ENCODE results near the gene TUBGCP6. TPM values are rescaled to one million over a fixed set of nuclear protein-coding genes. Genes with fewer than 3 reads are reported as not detected.
"Not testable (repeated sequence)": the region's sequence is repeated elsewhere in the genome, so short reads cannot be mapped to it uniquely, and the experiment has no call there.

The TUBGCP6 gene
- total RNA-seq, 1 donor from 2014 or later: 18.2 TPM

DNA sequence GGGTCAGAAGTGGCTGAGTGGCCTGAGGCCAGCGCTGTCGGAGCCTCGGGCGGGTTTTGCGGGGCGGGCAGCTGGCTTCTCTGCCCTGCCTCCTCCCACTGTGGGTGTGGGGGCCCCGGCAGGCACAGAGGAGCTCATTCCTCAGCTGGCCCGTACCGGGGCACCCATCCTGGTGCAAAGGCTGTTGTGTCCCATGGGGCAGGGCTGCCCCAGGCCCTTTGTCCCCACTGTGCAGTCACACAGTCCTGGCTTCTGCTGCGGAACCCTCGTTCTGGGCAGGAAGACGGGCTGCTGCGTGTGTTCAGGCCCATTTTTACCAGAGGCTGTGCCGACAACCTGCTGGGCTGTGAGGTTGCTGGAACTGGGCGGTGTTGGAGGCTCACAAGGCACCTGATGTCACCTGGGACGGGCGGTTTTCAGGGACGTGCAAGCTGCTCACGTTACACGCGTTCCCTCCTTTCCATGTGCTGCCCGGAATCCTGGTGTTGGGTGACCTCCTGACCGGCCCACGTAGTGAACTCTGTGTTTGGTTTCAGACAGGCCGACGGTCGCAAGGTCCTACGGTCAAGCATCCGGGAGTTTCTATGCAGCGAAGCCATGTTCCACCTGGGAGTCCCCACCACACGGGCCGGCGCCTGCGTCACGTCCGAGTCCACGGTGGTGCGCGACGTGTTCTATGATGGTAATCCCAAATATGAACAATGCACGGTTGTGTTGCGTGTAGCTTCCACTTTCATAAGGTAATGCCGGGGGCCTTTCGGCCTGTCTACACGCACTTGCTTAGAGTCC, 38.8 kb downstream of the TUBGCP6 start:
- DNase-seq (ENCODE audit: low read depth) (no peak), FAIRE-seq (no peak)
- peaks cover 23% of the 10 kb centered on the region for H3K36me3 ChIP-seq (ENCODE audit: control insufficient read depth, insufficient read depth, low read length)
- TF ChIP-seq, protein P1, sequence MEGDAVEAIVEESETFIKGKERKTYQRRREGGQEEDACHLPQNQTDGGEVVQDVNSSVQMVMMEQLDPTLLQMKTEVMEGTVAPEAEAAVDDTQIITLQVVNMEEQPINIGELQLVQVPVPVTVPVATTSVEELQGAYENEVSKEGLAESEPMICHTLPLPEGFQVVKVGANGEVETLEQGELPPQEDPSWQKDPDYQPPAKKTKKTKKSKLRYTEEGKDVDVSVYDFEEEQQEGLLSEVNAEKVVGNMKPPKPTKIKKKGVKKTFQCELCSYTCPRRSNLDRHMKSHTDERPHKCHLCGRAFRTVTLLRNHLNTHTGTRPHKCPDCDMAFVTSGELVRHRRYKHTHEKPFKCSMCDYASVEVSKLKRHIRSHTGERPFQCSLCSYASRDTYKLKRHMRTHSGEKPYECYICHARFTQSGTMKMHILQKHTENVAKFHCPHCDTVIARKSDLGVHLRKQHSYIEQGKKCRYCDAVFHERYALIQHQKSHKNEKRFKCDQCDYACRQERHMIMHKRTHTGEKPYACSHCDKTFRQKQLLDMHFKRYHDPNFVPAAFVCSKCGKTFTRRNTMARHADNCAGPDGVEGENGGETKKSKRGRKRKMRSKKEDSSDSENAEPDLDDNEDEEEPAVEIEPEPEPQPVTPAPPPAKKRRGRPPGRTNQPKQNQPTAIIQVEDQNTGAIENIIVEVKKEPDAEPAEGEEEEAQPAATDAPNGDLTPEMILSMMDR (IDR thresholded peaks at IDR 0.05; ENCODE audit: insufficient read depth, low read length, severe bottlenecking): no peak
- no peak overlapping the region for H3K4me3 ChIP-seq (ENCODE audit: low read depth, low read length)
- no peaks in the 10 kb centered on the region for H3K27me3 ChIP-seq (ENCODE audit: control insufficient read depth, insufficient read depth, low read length)

DNA sequence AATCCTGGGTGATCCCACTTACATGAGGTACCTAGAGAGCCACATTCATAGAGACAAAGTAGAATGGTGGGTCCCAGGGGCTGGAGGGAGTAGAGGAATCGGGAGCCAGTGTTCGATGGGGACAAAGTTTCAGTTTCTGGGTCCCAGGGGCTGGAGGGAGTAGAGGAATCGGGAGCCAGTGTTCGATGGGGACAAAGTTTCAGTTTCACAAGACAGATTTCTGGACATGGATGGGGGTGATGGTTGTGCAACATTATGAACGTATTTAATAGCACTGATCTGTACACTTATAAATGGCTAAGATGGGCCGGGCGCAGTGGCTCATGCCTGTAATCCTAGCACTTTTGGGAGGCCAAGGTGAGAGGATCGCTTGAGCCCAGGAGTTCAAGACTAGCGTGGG, 39.8 kb downstream of the TUBGCP6 start:
- H3K36me3 ChIP-seq (ENCODE audit: control insufficient read depth, insufficient read depth, low read length): peaks cover 15% of the 10 kb centered on the region
- peak; percentile 68 for FAIRE-seq
- not testable (repeated sequence) for DNase-seq (ENCODE audit: low read depth); H3K27me3 ChIP-seq (ENCODE audit: control insufficient read depth, insufficient read depth, low read length); H3K4me3 ChIP-seq (ENCODE audit: low read depth, low read length)

DNA sequence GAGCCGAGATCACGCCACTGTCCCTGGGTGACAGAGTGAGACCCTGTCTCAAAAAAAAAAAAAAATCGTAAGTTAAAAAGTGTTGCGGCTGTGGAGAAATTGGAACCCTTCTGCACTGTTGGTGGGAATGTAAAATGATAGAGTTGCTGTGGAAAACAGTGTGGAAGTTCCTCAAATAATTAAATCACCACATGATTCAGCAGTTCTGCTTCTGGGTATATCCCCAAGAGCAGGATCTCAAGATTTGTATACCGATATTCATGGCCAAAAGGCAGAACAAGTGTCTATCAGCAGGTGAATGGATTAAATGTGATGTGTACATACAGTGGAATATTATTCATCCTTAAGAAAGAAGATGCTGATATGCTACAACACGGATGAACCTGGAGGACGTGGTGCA, 40.3 kb downstream of the TUBGCP6 start:
- Histone ChIP-seq H3K4me3 (ENCODE audit: low read depth, low read length) (no peak overlapping the region), H3K27me3 (ENCODE audit: control insufficient read depth, insufficient read depth, low read length) (no peaks in the 10 kb centered on the region), H3K36me3 (ENCODE audit: control insufficient read depth, insufficient read depth, low read length) (peaks cover 14% of the 10 kb centered on the region)
- TF ChIP-seq, protein P1 (IDR thresholded peaks at IDR 0.05; ENCODE audit: insufficient read depth, low read length, severe bottlenecking): no peak
- DNase-seq (ENCODE audit: low read depth) (no peak), FAIRE-seq (no peak)

DNA sequence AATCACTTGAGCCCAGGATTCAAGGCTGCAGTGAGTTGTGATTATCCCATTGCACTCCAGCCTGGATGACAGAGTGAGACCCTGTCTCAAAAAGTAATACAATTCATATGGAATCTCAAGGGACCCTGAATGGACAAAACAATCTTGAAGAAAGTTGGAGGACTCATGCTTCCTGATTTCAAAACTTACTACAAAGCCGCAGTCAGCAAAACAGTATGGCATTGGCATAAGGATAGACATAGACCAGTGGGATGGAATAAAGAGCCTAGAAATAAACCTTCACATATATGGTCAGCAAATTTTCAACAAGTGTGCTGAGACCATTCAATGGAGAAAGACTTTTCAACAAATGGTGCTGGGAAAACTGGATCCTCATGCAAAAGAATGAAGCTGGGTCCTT, 41.5 kb downstream of the TUBGCP6 start:
- DNase-seq (ENCODE audit: low read depth) (no peak), FAIRE-seq (no peak)
- peaks cover 12% of the 10 kb centered on the region for H3K36me3 ChIP-seq (ENCODE audit: control insufficient read depth, insufficient read depth, low read length)
- H3K4me3 ChIP-seq (ENCODE audit: low read depth, low read length): no peak overlapping the region
- no peaks in the 10 kb centered on the region for H3K27me3 ChIP-seq (ENCODE audit: control insufficient read depth, insufficient read depth, low read length)
- TF ChIP-seq, protein P1 (IDR thresholded peaks at IDR 0.05; ENCODE audit: insufficient read depth, low read length, severe bottlenecking): no peak

DNA sequence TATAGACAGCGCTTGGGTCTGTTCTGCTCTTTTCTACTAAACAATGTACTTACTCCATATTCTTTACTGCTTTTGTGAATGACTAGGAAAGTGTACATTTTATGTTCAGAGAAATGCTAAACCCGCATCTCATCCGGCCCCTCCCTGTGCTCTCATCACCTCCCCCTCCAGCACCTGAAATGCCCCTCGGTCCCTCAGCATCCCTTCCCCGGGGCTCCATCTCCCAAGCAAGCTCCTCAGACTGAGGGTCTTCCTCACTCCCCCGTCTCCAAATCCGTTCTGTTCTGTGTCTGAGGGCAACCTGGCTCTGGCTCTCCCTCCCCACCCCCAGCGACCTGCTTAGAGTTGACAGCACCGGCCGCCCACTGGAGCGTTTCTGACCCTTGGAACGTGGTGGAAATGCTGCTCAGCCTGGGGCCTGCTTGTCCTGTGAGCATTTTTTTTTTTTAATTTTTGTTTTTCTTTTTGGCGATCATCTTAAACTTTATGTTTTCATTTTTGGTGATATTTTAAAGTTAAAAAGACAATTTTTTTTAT, 42.6 kb downstream of the TUBGCP6 start:
- DNase-seq (ENCODE audit: low read depth) (no peak), FAIRE-seq (no peak)
- Histone ChIP-seq H3K36me3 (ENCODE audit: control insufficient read depth, insufficient read depth, low read length) (peaks cover 9% of the 10 kb centered on the region), H3K4me3 (ENCODE audit: low read depth, low read length) (peak overlapping the region; percentile 63), H3K27me3 (ENCODE audit: control insufficient read depth, insufficient read depth, low read length) (no peaks in the 10 kb centered on the region)
- TF ChIP-seq, protein P1 (IDR thresholded peaks at IDR 0.05; ENCODE audit: insufficient read depth, low read length, severe bottlenecking): no peak

DNA sequence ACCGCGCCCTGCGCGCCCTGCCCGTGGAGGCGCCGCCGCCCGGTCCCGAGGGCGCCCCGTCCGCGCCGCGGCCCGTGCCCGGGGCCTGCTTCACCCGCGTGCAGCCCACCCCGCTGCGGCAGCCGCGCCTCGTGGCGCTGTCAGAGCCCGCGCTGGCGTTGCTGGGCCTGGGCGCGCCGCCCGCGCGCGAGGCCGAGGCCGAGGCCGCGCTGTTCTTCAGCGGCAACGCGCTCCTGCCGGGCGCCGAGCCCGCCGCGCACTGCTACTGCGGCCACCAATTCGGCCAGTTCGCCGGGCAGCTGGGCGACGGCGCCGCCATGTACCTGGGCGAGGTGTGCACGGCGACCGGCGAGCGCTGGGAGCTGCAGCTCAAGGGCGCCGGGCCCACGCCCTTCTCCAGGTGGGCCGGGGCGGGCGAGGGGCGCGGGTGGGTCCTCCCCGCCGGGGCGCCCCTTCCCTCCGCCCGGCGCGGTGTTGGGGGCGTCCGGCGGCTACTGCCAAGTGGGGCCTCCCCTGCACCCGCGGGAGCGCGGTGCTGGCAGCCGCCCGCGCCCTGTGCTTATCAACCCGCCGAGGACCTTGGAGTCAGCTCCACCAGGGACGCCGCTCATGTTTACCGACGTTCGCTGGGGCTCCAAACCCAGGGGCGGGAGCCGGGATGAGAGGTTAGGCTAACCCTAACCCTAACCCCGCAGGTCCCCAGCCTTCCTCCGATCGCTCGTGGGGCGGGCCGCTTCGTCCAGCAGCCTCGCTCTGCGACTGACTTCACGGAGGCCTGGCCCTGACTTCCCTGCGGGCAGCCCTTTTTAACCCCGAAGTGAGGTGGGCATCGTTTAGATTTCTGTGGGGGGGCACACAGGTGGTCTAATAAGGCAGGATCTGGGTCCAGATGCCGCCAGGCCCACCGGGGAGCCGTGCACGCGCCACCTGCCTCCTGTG, 43.4 kb downstream of the TUBGCP6 start:
- no peaks in the 10 kb centered on the region for H3K27me3 ChIP-seq (ENCODE audit: control insufficient read depth, insufficient read depth, low read length)
- TF ChIP-seq, protein P1 (IDR thresholded peaks at IDR 0.05; ENCODE audit: insufficient read depth, low read length, severe bottlenecking): no peak
- H3K36me3 ChIP-seq (ENCODE audit: control insufficient read depth, insufficient read depth, low read length): peaks cover 8% of the 10 kb centered on the region
- peak overlapping the region; percentile 63 for H3K4me3 ChIP-seq (ENCODE audit: low read depth, low read length)
- DNase-seq (ENCODE audit: low read depth) (no peak), FAIRE-seq (no peak)
